22Rv1 (cell line): ENCODE results near the gene LRRC26.
"Not testable (repeated sequence)": the region's sequence is repeated elsewhere in the genome, so short reads cannot be mapped to it uniquely, and the experiment has no call there.

Experiments
- ZFX ChIP-seq: fragments of 450-650 bp; IDR thresholded peaks from 2 replicates; pipeline ENCODE4 v1.6.1; 2017; ENCODE audit warnings: antibody characterized with exemption, borderline replicate concordance
- TF ChIP-seq, protein P1 (sequence below): fragments of 450-650 bp; IDR thresholded peaks from 2 replicates; pipeline ENCODE4 v1.5.1; 2017; ENCODE audit warnings: mild to moderate bottlenecking

DNA sequence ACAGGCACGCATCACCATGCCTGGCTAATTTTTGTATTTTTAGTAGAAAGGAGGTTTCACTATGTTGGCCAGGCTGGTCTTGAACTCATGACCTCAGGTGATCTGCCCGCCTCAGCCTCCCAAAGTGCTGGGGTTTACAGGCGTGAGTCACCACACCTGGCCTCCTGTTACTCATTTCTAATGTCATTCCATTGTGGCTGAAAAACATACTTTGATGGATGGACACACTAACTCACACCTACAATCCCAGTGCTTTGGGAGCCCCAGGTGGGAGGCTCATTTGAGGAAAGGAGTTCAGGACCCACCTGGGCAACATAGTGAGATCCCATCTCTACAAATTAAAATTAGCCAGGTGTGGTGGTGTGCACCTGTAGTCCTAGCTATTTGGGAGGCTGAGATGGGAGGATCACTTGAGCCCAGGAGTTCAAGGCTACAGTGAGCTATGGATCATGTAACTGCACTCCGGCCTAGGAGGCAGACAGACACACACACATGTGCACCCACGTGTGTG, 45.8 kb downstream of the LRRC26 start:
- TF ChIP-seq, protein P1, sequence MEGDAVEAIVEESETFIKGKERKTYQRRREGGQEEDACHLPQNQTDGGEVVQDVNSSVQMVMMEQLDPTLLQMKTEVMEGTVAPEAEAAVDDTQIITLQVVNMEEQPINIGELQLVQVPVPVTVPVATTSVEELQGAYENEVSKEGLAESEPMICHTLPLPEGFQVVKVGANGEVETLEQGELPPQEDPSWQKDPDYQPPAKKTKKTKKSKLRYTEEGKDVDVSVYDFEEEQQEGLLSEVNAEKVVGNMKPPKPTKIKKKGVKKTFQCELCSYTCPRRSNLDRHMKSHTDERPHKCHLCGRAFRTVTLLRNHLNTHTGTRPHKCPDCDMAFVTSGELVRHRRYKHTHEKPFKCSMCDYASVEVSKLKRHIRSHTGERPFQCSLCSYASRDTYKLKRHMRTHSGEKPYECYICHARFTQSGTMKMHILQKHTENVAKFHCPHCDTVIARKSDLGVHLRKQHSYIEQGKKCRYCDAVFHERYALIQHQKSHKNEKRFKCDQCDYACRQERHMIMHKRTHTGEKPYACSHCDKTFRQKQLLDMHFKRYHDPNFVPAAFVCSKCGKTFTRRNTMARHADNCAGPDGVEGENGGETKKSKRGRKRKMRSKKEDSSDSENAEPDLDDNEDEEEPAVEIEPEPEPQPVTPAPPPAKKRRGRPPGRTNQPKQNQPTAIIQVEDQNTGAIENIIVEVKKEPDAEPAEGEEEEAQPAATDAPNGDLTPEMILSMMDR = not testable (repeated sequence)
- TF ChIP-seq ZFX = not testable (repeated sequence)
